DMS53 treated with DMSO at 0.1 percent for 48 hours (cell line): ENCODE data around the gene TMTC2.
"Not testable (repeated sequence)": the region's sequence is repeated elsewhere in the genome, so short reads cannot be mapped to it uniquely, and the experiment has no call there.

Experiments used
- DNase-seq: peaks from one replicate; lab custom pipeline; 2025; ENCODE audit not compliant: unreplicated experiment; lab: John Stamatoyannopoulos, UW

The TMTC2 gene

DNA sequence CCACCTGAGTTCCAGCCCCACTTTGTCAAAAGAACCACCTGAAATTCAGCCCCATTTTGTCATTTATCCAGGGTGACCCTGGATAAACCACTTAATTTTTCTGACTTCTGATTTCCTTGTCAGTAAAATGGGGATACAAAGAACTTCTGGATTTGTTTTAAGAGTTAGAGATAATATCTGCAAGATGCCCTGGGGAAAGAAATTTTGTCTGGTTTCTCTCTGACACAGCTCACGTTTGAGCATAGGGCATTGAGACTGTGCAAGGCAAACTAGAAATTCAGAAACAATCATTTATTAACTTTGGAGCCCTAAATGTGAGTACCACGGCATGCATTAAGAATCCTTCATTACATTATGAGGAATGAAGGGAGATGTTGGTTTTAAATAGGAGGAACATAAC is 37.2 kb downstream of the TMTC2 start:
- no peak for DNase-seq

DNA sequence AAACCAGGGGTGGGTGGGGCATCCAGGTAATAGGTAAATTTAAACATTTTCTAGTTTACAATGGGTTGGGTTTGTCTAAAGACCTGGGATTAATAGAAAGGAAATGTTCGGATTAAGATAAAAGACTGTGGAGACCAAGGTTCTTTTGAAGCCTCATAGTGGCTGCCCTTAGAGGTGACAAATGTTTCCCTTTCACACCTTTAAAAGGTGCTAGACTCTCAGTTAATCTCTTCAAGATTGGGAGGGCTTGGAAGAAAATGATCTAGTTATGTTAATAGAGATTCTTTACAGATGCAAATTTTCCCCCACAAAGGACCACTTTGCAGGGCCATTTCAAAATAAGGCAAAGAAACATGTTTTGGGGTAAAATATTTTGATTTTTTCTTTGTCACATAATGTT is 39.0 kb downstream of the TMTC2 start:
- no peak for DNase-seq

DNA sequence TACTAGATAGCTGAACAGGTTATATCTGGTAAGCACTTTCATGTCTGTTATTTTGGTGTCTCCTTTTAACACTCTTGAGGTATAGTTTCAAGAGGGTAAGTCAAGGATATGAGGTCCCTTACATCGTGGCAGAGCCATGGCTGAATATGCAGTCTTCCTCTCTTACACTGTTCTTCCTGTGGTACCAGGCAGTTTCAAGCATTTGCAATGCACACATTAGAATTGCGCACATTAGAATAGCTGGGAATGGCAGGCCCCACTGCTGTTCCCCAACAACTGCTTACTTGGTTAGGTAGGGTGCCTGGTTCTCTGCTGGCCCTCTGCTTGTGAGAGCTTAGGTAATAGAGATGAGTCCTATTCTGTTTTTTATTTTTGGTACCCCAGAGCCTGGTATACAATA is 41.2 kb downstream of the TMTC2 start:
- no peak for DNase-seq

DNA sequence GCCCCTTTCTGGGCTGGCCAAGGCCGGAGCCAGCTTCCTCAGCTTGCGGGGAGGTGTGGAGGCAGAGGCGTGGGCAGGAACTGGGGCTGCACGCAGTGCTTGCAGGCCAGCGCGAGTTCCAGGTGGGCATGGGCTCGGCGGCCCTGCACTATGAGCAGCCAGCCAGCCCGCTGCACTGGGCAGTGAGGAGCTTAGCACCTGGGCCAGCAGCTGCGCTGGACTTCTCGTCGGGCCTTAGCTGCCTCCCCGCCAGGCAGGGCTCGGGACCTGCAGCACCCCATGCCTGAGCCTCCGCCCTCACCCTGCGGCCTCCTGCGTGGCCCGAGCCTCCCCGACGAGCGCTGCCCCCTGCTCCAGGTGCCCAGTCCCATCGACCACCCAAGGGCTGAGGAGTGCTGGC is 42.0 kb downstream of the TMTC2 start:
- DNase-seq, result no peak

DNA sequence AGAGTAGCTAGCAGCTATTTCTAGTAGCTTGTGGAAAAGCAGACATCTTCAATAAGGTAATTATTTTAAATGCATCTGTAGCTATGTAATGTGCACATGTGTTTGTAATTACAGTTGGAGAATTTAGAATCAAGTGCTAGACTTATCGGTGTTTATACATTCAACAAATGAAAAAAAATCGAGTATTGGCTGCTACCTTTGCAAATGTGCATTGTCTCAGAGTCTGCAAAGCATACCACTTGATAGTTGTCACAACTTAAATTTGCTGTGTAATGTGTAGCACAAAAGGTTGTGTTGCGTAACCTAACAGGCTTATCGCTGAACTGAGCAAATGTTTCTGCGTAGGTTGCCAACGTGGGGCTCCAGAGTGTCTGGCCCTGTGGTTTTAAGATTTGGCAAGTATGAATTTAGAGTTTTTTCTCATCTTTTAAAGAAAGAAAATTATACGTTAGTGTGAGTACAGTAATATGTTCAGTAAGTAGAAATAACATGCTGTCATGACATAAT is 44.3 kb downstream of the TMTC2 start:
- no peak for DNase-seq

DNA sequence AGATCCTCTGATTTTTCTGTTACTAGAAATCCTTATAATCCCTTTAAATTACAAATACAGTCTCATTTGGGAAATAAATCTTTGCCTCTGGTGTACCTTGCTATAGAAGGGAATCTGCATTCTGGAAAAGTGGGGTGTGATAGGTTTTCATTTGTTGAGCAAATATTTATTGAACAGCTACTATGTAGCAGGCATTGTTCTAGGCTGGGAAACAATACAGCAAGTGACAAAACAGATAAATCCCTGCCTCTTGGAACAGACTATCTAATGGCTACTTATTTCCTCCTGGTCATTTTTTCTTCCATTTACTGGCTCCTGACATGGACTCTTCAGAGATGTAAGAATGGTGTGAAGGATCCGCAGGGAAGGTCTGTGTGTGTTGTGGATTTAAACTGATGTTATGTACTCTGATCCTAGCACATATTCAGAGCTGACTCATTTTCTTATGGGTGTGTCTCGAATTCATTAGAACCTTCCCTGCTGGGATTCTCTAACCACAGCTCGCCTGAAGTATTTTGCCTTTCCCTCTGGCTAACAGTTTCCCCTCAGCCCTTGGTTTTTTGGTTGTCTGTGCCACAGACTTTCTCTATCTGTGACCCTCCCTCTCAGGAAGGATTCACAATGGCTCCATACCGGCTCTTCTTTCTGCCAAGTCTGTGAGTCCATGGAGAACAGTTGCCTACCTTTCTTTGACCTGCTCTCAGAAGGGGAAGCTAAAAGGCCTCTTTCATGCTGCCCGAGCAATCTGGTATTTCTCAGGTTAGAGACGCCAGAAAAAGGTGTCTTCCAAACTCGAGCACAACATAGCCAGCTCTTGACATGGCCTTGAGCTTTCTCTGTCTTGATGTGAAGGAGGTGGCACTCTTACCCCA is 53.7 kb downstream of the TMTC2 start:
- no peak for DNase-seq

DNA sequence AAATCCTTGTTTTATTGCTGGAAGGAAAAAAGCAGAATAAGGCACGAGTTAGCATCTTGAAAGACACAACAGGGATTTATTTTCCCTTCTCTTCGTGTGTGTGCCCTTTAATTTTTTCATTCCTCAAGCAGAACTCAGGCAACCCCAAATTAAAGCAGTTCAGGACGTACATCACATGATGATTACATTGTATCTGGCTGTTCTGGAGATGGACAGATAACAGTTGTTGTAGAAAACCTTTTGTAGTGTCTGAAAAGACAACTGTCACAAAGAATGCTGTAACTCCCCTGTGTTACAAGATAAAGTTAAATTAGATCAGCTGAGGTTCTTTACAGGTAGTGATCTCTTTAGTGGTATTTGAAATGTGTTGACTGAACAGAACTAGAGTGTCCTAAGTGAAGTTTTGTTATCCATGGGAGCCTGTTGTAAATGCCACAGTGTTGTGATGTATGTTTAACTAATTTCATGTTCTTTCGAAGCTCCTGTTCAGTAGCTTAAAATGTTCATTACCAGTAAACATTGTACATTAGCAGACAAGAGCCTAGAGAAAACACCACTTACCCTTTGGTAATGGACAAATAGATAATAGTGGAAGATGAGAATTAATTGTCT is 58.5 kb downstream of the TMTC2 start:
- DNase-seq, result no peak

DNA sequence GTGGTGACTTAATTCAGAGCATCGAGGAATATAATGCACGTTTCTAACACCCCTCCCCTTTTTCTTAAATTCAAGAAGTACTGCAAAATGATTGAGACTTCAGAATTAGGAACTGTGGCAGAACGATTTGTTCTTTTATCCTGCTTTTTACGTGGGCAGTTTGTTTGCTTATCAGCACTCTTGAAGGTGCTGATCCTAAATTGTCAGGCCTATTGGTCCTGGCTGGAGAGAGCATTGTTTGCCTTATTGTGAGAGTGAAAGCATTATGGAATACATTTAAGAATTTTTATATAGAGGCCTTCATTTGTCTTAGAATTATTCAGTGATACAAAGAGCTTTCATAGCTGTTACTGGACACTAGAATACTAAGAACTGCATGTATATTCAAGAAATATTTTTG is 59.1 kb downstream of the TMTC2 start:
- no peak for DNase-seq

DNA sequence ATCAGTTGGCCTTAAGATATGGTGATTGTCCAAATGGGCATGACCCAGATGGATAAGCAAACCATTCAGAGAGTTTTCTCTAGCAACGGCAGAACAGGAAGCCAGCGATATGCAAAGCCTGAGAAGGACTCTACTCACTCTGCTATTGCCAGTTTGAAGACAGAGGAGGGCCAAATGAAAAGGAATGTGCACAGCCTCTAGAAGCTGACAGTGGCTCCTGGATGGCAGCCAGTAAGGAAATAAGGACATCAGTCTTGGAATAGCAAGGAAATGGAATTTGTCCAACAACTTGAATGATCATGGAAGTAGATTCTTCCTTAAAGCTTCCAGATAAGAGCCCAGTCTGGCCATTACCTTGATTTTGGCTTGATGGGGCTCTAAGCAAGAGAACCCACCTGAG is 60.0 kb downstream of the TMTC2 start:
- no peak for DNase-seq

DNA sequence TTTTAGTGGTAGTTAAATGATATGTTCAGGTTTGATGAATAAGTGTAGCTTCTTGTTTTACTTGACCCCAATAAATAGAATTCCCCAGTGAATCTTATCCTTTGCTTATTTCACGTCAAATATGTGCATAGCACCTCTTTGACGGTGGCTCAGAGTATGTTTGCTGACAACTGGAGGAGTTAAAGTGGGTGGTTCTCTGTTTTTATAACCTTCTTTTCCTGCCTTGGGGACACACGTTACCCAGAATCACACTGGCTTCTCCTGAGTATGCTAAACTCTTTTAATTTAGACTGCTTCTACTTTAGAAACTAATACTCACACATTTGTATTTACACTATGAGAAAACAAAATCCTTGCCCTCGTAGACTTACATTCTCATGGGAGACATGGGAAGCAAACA is 62.3 kb downstream of the TMTC2 start:
- DNase-seq, result no peak

DNA sequence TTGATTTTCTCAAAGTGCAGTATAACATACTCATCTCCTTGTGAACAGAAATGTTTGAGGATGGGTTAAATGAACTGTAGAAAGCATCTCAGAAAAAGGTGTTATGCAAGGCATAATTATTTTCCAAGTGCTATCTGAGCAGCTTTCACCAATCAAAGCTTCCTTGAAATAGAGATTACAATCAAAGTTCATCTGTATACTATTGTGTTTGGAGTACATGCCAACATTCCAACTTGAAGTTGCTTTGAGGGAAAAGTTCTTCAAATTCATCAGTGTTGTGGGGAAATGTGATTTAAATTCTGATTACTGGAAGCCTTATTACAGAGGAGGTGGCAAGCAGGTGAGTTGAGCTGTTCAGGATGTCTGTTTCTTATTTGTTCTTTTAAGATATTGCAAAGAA is 68.2 kb downstream of the TMTC2 start:
- no peak for DNase-seq

DNA sequence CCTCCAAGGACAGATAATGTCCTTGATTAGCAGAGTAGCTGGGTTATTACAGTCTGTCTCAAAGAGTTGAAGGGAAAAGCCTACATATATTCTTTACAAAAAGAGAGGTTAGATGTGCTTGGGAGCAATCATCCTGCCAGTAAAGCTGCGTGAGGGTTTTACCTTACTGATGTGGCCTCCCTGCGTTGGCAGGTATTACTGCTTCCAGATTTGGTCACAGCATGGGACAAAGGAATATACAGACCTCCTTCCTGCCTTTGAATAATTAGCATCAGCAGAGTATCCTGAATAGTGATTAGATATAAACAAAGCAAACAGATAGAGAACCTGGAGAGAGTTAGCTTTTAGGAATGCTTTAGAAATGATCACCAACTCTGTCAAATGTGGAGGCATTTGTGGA is 69.6 kb downstream of the TMTC2 start:
- no peak for DNase-seq

DNA sequence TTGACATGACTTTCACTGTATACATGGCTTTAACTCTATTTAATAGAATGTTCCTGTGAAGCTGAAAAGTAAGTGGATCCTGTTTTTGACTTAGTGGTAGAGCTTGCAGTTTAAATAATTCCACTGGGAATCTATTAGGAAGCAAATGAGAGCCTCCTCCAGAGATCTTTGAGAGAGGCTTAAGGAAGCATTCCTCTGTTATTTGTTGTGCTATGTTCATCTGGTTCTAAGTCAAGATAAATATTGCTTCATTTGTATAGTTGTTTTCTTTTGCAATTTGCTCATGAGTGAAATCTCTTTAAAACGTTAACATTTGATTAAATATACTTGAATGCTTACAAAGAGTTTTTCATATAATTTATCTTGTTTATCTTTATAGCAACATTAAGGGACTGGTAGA is 70.4 kb downstream of the TMTC2 start:
- no peak for DNase-seq

DNA sequence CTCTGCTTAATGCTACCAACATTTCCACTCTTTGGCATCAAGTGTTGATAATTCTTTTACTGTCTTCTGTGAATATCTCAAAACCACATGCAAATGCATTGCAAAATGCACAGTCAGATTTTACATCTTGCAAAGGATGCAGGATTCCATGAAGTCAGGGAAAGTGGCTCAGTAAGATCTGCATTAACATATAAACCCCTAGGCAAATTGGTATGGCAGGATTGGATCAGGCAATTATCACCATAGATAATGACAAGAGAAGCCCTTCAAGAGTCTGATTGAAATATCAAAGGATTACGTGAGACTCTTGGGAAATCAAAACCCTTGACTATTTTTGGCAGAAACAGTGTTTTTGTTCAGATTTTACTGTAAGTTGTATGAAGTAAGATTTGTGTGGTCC is 71.0 kb downstream of the TMTC2 start:
- no peak for DNase-seq

DNA sequence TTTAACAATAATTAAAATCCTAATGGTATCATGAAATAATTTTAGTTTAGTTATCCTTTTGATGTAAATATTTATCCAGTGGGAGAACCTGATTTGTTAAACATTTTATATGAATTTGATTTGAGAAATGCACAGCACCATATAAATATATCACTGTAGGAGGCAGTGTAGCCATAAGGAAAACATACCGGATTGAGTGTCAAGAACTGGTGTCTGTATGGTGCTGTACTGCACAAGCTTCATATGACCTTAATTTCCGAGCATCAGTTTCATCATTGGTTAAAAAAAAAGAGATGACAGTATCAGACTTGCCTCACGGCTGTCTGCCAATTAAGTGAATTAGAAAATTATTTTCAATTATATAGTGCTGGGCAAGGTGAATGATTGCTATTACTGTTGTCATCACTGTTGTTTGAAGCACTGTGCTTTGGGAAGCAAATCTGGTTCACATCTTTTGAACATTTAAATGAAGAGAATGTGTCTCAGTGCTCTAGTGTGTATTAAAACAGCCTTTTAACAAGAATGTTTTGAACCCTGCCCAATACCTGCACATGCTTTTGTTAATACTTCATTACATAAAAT is 72.1 kb downstream of the TMTC2 start:
- no peak for DNase-seq

DNA sequence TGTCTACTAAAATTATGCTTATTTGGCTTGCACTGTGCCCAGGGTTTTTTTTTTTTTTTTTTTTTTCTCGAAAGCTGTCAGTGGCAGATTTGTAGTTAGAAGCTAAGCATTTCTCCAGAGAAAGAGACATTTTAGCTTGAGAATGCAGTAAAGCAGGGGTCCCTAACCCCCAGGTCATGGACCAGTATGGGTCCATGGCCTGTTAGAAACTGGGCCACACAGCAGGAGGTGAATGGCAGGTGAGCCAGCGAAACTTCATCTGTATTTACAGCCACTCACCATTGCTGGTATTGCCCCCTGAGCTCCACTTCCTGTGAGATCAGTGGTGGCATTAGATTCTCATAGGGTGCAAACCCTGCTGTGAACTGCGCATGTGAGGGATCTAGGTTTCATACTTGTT is 73.7 kb downstream of the TMTC2 start:
- DNase-seq, result no peak

DNA sequence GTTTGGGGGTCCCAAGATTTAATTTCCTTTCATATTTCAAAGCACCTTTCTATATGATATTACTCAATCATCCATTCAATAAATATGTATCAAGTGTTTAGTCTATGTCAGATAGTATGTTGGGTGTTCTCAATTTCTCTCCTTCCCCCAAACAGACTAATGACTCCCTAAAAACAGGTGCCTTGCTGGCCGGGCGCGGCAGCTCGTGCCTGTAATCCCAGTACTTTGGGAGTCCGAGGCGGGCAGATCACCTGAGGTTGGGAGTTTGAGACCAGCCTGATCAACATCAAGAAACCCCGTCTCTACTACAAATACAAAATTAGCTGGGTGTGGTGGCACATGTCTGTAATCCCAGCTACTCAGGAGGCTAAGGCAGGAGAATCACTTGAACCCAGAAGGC is 78.5 kb downstream of the TMTC2 start:
- not testable (repeated sequence) for DNase-seq

DNA sequence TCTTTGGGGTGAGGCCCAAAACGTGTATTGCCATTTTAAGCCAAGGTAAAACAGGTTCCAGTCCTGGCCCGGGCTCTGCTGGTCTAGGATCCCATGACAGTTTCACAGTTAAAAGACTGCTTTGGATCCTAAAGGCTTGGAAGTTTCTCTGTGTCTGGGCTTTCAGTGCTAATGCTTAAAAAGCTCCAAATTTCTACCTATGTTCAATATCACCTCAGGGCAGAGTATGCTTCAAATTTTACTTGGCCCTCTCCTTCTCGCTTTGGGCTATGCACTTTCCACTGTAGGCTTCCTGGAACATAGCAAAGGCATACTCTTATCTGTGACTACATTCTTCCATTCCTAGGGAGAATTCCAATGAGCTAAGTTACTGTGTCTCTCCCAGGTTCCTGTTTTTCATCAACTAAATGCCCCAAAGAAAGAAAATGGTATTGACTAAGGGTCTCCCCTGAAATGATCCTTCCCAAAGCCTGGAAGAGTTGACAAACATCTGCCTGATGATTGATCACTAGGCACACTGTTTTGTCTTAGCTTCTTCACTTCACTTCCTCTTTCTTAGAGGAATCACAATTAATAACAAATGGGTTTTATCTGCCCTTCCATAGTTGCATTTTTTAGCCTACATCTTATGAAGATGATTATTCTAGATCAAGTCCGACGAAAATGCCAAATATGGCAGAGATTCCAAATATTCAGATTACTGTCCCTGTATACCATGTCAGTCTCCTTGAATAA is 79.4 kb downstream of the TMTC2 start:
- no peak for DNase-seq

DNA sequence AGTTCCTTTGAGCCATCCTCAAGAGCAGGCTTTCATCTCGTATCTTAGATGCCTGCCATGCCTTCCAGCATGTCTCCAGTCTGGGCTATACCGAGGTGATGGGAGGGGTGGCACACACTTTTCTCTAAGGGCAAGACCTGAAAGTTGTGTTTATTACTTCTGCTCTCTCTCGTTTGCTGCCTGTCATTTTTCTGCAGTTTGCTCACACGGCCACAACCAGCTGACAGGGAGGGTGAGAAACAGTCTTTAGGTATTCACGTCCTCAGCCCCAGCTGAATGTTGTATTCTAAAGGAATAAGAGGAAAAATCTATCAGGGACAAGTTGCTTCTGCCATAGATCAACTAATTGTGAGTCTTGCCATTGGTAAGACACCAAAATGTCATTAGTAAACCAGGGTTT is 88.0 kb downstream of the TMTC2 start:
- DNase-seq, result no peak

DNA sequence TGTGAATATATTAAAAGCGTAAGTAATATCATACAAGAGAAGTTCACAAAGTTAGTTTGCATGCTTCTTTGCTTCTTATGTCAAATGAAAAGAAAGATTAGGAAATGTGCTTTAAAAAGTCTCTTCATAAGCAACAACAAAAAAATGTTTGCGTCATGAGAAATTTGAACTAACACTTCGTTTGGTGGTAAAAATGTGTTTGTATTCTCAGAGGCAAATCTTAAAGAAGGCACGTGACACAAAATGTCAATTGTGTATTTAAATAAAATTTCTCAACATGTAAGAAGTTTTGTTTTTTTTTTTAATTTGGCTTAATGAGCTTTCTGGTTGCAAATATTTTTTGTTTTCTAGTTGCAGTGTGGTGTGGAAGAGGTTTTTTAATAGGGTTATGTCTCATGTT is 93.8 kb downstream of the TMTC2 start:
- no peak for DNase-seq

DNA sequence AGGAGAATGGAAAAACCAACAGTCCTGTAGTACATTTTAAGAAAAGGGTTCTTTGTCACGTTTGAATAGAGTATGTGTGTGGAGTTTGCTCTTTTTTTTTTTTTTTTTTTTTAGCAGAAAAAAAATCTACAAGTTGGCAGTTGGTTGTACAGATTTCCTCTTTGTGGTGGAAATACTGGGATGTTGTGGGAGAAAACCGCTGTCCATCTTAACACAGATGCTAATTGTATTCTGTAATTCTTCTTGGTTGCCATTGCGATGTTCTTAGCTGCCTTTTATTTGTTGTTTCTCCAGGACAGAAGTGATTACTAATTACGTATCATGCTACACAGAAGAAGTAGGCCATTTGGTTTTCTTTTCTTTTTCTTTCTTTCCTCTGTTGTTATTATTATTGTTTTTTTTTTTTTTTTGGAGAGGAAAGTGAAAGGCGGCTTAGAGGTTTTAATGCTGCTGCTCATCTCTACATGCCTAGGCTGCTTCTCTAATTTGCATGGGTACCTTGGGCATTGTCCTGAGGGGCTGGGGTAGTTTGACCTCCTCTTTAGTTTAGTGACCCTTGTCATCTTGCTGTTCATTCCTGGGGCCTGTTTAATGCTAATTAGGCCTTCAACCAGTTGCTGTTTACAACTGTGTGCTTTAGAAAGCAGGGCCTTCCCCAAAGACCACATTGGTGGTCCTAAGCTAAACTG is 94.7 kb downstream of the TMTC2 start:
- DNase-seq, result no peak
